ENCODE data around the gene CTPS1.
A peak's percentile ranks its signal among the peaks of the same experiment; 100 is the strongest.

Gene CTPS1

GRCh38 chr1:40979241-40980067 is at the start of gene CTPS1:
Gene CTPS1 (plus strand): TSS chr1:40979696. CDS start chr1:40983291, 3,595 bp downstream.
- DNase-seq: peak; percentile 61

DNA sequence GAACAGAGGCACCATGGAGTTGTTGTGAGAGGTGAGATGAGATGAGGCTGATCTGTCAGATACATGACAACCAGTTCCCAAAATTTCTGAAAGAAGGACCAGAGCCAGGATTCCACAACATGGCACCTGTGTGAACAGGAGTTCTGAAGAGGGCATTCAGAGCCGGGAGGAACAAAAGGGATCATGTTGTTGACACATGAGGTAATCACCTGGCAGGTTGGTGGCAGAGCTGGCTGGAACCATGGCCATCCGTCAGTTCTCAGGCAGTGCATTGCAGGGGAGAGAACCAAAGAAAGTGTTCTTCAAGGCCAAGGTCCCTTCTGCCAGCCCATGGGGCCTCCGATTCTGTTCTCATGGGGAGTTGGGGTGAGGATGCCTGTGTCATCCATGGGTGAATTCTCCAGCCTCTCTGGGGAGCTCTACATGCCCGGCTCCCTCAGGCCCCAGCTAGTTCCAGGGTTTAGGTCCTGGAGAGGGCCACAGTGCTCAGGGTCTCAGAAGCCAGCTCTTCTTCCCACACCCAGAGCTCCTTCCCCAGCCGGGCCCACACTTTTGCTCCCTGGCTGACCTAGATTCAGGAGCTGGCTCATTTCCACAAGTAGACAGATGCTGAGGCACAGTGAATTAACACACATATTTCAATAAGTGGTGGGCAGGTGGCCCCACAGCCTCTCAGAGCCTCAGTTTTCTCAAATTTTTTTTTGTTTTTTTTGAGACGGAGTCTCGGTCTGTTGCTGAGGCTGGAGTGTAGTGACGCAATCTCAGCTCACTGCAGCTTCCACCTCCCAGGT is 49.1 kb upstream of the CTPS1 start:
- no peak for DNase-seq

DNA sequence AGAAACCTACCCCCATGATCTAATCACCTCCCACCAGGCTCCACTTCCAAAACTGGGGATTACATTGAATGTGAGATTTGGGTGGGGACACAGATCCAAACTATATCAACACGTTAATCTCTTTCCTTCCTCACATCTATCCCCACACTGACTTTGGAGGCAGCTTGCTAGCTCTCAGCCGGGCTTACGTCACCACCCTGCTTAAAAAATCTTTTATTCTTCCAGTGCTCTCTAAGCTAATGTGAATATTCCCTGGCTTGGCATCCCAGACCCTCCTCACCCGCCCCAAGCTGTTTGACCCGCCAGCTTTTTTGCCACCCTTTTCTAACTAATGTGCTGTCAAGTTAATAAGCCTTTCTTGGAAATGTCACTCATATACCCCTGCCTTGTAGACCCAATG is 47.9 kb upstream of the CTPS1 start:
- no peak for DNase-seq

GRCh38 chr1:40932006-40932405 is 47.5 kb upstream of the CTPS1 start:
- no peak for DNase-seq

DNA sequence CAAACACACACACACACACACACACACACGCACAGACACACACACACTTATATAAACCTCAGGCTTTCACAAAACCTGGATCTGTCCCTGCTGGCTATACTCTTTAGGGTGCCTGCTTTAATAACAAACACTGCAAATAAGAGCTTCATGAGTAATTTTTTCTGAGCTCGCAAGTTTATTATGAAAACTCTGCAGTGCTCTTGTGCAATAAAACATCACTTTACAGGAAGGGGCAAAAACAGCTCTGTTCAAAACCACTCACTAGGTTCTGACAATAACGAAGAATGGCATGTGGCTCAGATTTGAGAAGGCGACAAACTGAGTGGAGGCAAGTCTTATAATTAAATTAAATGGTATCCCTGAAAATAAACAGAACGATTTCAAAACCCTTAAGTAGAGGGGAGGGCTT is 42.6 kb upstream of the CTPS1 start:
- no peak for DNase-seq

DNA sequence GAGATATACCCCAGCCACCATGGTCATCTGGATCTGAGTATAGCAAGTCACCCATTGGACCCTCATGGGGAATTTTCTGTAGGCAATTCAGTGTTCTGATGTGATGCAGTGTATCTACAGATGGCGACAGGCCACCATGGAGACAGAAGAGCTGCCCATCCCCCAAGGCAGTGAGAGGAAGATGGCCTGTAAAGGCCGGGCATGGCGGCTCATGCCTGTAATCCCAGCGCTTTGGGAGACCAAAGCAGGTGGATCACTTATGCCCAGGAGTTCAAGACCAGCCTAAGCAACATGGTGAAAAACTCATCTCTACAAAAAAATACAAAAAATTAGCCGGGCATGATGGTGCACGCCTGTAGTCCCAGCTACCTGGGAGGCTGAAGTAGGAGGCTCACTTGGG is 41.1 kb upstream of the CTPS1 start:
- no peak for DNase-seq

DNA sequence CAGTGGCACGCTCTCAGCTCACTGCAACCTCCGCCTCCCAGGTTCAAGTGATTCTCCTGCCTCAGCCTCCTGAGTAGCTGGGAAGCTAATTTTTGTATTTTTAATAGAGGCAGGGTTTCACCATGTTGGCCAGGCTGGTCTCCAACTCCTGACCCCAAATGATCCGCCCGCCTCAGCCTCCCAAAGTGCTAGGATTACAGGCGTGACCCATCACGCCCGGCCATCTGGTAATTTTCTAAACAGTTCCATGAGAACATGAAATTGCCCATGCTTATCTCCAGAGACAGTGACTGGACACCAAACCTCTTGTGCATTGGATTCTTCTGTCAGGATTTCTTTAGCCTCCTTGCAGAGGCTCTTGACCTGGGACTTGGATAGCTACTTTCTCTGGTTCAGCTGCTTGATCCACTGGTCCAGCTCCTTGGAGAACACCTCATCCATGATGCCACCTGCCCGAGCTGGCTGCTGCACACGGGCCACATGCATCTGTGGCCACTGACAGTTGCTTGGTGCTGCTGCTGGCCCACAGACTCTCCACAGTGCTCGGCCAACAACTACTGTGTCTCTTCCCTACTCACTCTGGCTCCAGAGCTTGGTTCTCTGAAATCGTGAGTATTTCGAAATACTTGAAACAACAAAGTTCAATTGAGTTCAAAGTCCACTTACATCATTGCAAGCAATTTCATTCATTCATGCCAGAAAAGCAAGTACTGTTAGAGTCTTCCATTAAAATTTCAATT is 40.0 kb upstream of the CTPS1 start:
- DNase-seq: no peak

DNA sequence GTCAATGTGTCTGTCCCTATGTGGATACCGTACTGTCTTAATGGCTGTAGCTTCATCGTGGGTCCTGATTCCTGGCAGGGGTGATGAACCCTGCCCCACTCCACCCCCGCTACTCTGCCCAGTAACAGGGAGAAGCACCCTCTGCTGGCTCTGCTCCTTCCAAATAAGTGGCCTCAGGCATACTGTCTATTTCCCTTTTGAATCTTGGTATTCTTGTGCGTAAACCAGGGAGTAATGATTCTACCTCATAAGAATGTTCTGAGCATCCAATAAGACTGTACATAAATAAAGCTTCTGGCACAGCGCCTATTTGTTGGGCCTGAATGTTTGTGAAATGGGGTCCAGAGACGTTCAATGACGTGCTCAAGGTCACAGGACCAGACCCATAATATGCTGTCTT is 35.2 kb upstream of the CTPS1 start:
- DNase-seq: no peak

DNA sequence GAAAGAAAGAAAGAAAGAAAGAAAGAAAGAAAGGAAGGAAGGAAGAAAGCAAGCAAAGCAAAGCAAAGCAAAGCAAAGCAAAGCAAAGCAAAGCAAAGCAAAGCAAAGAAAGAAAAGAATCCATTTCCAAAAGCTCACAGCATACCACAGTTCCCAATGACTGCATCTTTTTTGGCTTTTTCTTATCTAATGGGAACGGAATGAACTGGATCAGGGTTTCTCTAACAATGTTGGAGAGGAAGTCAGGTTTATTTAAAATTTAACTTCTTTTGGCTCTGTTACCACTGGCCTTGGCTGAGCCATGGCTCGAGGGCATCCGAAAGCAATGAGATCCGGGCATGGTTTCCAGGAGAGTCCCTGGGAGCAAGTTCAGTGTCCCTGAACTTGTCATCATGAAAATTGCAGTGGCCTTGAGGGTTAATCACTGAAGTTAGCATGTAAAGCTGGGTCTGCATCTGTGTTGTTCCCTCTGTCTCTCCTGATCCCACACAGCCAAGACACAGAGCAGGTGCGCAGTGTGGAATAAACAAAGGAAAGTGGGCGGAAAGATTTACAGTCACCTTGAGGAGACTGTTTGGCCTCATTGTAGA is 34.6 kb upstream of the CTPS1 start:
- DNase-seq: no peak

DNA sequence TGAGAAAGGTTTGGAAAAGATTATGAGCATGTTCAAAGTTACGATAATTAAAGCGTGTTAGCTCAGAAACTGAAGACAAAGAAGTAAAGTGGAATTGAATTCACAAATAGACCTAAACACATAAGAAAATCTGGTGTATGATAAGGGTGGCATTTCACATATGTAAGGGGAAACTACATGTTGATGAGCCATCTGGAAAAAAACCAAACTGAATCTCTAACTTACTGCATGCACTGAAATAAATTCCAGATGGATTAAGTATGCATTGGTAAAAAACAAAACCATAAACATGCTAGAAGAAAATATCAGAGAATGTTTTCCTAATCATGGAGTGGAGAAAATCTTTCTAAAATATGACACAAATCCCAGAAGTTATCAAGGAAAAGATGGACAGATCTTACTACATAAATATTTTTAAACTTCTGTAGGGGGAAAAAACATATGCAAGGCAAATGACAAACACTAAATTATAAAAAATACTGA is 34.0 kb upstream of the CTPS1 start:
- DNase-seq: no peak

GRCh38 chr1:40948741-40949443 is 30.6 kb upstream of the CTPS1 start:
- DNase-seq: no peak

DNA sequence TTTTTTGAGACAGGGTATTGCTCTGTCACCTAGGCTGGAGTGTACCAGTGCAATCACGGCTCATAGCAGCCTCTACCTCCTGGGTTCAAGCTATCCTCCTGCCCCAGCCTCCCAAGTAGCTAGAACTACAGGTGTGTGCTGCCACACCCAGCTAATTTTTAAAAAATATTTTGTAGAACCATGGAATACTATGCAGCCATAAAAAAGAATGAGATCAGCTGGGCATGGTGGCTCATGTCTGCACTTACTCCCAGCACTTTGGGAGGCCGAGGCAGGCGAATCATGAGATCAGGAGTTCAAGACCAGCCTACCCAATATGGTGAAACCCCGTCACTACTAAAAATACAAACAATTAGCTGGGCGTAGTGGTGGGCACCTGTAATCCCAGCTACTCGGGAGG is 29.9 kb upstream of the CTPS1 start:
- no peak for DNase-seq

GRCh38 chr1:40951943-40952743 is 27.4 kb upstream of the CTPS1 start:
- peak; percentile 20 for DNase-seq

- no peak for DNase-seq
These were observed 26.7 kb upstream of the CTPS1 start for GRCh38 chr1:40952744-40953315.

GRCh38 chr1:40954626-40955025 is 24.9 kb upstream of the CTPS1 start:
- no peak for DNase-seq

DNA sequence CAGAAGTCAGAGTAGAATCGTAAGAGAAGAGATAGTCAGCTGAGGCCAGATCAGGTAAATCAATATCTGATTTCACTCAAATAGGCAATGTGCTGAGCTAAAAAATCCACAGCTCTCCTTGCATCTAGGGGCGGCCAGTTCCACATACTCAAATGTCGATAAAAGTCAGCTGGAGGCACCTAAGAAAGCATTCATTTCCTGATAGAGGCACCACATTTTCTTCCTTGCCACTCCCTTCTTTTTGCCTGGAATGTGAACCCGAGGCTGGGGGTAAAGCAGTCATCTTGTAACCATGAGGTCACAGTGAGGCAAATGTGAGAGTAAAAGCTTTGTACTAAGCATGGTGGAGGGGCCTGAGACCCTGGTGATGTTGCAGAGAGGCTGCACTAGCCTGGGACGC is 24.2 kb upstream of the CTPS1 start:
- no peak for DNase-seq

DNA sequence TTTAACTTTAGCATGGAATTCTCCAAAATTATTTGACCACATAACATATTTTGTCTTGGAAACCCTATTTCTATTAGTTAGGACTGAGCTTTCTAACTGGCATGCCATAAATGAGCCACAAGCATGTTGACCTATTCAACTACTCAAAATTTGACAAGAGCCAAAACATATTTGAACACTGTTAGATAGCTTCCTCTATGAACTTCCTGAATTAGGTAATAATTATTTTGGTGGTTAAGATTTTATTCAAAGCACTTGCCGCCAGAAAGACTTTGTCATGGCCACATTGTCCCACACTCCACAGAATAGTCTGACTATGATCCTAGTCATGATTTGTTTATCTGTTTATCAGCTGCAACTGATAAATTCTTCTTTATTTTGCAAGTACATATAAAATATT is 23.1 kb upstream of the CTPS1 start:
- no peak for DNase-seq

DNA sequence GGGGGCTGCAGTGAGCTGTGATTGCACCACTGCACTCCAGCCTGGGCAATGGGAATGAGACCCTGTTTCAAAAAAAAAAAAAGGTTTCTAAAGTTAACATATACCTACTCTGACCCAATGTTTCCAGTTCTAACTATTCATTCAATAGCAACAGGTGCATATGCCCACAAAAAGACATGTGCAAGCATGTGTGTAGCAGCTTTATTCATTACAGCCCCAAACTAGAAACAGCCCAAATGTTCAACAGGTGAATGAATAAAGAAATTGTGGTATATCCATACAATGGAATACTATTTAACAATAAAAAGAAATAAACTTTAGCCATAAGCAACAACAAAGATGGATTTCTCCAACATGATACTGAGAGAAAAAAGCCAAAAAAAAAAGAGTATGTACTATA is 21.3 kb upstream of the CTPS1 start:
- no peak for DNase-seq

- DNase-seq: no peak
These were observed 14.0 kb upstream of the CTPS1 start for GRCh38 chr1:40965531-40965930.

- DNase-seq: no peak
These were observed 13.1 kb upstream of the CTPS1 start for GRCh38 chr1:40966417-40966816.

DNA sequence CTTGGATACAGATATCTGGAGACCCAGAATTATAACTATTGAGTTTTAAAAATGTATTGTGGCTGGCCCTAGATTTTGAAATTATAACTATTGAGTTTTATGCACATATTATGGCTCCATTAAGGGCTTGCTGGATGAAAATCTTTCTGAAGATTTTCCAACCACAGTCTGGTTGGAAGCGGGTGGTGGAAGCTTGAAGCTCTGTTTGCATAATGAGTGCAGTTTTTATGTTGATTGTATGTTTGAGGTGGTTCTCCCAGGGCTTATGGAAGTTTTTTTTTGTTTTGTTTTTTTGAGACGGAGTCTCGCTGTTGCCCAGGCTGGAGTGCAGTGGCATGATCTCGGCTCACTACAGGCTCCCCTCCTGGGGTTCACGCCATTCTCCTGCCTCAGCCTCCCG is 10.1 kb upstream of the CTPS1 start:
- no peak for DNase-seq
